GM13977 (cell line): ENCODE data around the gene MYO18A.

Experiments
- DNase-seq: peaks from one replicate; pipeline ENCODE4 v3.0.0; 2012; ENCODE audit warnings: low spot score
- in situ Hi-C: fragments of 300-500 bp; cut with MboI; formaldehyde crosslinking; loops from one replicate; pipeline ENCODE4 v1.12.0; 2022; ENCODE audit warnings: low sequenced_read_pairs, low pct_unique_long_range_greater_than_20kb, mixed read lengths, inconsistent platforms; ENCODE audit not compliant: unreplicated experiment
- TF ChIP-seq, protein P1 (sequence below): IDR thresholded peaks from 2 replicates; pipeline ENCODE4 v1.5.1; 2012; ENCODE audit warnings: mild to moderate bottlenecking, control low read depth; ENCODE audit not compliant: insufficient read depth; ENCODE audit errors: extremely low read depth, missing control alignments

The MYO18A gene

DNA sequence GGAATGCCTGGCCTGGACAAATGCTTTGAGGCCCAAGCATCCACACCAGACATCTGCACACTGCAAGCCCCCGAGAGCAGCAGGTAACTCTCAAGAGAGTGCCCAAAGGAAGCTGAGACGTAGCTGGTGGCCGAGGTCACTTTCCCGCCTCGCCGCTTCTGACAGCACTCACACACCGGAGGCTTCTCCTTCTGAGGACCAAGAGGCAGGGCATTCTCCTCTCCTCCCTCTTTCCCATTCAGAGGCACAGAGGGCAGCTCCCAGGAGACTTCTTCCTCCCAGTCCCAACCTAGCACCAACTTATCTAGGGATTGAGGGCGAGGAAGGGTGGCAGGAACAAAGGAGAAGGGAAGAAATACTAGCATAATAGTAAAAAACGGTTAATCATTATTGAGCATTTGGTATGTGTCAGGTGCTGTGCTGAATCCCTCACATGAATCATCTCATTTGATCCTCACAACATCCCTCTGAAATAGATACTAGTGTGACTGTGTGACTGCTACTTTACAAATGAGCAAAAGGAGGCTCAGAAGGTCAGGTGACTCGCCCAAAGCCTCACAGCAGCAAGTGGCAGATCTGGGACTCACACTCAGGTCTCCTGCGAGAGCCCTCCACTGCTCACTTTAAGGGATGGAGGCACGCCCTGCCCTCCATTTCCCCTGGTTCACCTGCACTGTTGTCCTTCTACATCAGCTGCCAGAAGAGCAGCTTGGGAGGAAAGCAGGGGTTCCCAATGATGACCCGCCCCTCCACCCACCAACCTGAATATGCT is 41.8 kb downstream of the MYO18A start:
- in situ Hi-C loops = no loop called here
- TF ChIP-seq, protein P1, sequence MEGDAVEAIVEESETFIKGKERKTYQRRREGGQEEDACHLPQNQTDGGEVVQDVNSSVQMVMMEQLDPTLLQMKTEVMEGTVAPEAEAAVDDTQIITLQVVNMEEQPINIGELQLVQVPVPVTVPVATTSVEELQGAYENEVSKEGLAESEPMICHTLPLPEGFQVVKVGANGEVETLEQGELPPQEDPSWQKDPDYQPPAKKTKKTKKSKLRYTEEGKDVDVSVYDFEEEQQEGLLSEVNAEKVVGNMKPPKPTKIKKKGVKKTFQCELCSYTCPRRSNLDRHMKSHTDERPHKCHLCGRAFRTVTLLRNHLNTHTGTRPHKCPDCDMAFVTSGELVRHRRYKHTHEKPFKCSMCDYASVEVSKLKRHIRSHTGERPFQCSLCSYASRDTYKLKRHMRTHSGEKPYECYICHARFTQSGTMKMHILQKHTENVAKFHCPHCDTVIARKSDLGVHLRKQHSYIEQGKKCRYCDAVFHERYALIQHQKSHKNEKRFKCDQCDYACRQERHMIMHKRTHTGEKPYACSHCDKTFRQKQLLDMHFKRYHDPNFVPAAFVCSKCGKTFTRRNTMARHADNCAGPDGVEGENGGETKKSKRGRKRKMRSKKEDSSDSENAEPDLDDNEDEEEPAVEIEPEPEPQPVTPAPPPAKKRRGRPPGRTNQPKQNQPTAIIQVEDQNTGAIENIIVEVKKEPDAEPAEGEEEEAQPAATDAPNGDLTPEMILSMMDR = no peak
- peak; percentile 54 for DNase-seq

DNA sequence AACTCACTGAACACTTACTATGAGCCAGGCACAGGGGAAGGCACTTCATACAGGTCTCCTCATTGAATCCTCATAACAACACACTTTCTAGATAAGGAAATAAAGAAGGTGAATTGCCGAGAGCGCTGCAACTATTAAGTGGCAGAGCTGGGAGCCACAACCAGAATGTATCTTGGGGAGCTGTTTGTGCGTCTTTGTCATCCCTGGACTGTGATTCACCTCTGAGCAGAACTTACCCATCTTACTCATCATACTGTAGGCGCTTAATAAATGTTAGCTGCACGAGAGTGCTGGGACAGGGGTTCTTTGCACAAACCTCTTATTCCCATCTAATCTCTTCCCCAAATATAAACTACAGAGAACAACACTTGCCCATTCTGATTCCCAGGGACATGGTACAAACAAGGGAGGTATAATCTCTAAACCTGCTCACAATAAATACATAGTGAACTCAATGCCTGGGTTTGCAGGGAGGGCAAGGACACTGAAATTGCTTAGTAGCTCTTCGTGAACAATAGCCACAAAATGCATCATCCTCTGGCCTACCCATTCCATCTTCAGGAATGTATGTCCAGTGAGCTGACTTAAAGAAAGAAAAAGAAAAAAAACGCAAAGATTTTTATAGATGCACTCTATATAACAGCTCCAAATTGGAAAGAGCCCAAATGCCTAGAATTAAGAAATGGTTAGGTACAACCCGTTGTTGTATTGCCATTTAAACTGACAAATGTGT is 43.0 kb downstream of the MYO18A start:
- in situ Hi-C loops = no loop called here
- DNase-seq = no peak
- TF ChIP-seq, protein P1 = no peak

DNA sequence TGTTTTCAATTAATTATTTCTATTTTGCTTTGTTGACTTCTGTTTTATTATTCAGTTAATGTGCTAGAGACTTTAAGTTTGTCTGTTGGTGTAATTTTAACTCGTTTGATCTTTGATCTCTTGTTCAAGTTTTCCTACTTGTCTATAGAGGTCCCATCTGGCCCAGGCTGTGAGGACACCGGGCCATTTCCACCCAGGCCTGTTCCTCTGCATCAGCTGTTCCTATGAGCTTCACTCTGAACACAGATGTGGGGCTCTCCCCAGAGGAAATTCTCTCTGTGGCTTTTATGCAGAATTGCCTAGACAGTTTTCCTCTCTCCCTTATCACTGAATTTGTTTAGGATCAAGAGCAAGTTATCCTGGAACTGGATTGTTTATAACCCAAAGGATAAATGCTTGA is 44.7 kb downstream of the MYO18A start:
- TF ChIP-seq, protein P1 = no peak
- no peak for DNase-seq
- in situ Hi-C loops = no loop called here

DNA sequence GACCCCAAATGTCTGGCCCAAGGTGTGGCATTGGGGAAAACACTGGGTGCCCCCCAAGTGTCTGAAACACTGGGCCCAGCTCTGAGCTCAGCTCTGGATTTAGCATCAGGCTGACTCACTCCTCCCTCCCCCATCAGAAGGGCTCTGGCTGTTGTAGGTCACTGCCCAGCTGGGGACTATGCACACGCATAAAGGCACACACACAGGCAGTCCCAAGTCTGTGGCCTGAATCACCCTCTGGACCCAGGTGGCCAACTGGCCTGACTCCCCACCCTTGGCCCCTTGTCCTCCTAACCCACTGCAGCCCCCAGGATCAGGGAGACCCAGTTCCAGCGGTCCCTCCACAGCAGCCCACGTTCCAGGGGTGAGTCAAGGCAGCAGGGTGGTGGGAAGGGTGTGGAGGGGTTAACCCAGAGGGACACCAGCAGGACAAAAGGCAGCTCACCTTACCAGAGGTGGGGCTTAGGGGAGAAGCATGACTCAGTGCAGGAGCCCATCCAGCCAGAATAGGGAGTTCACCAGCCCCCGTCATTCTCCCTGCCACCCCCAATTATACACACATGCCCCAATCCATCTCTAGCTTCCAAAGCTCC is 47.0 kb downstream of the MYO18A start:
- DNase-seq = no peak
- in situ Hi-C loops = no loop called here

DNA sequence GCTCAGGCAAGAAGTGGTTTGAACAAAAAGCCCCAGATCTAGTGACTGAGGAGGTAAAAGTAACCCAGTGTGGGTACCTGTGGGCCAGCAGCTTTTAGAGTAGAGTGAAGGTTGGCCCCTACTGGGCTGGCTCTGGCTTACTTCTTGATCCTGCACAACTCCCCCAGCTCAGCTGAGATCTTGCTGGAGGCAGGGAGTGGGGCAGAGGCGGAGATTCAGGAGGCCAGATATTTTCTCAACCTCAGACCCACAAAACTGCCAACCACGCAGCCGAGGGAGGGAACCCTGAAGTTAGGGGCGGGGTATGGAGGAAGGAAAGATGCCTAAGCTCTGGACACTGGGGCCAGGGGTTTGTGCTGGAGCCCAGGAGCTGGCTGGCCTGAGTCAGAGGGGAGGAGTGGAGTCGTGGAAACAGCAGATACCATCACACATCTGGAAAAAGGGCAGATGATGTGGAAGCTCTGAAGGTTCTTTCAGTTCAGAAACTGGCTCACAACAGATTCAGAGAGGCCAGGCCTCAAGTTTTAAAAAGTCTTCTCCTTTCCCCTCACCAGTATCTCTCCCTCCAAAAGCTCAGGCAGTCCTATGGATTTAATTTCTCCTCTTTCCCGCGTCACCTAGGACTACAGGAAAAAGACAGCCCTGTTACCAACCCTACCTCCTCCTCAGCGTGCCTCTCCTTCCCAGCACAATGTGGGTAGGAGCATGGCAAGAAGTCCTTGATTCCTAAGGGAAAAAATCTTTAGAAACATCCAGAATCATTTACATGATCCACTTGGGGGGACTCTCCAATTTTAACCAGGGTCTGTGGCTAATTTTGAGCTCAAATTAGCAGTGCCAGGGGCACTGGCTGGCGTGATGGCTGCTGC is 48.1 kb downstream of the MYO18A start:
- no peak for DNase-seq
- in situ Hi-C loops = no loop called here
- TF ChIP-seq, protein P1 = no peak

More for the DNA sequence above, 47.0 kb downstream of the MYO18A start:
- TF ChIP-seq, protein P1 = no peak

GRCh38 chr17:29129731-29130130 is 50.5 kb downstream of the MYO18A start:
- in situ Hi-C loops = no loop called here
- TF ChIP-seq, protein P1 = no peak
- no peak for DNase-seq
